K562 (cell line): ENCODE results near the gene CYRIA. TPM values are rescaled to one million over a fixed set of nuclear protein-coding genes. Genes with fewer than 3 reads are reported as not detected.

ENCODE experiments used
- ATAC-seq: fragments of 200-7000 bp; cut with Tn5 transposase; 3 replicates; pipeline ENCODE4 v1.9.1; 2020; ENCODE audit warnings: moderate library complexity
- BruUV-seq: library from RNA; stranded (reverse); fragments of 400-500 nt; replicated peaks from 2 replicates; lab custom pipeline; 2021; lab: Mats Ljungman, UMichigan
- CTCF ChIA-PET: fragments of 300-600 bp; formaldehyde crosslinking; extraction: SDS; loops from one replicate; lab custom pipeline; 2021; ENCODE audit warnings: low intra/inter-chr PET ratio; lab: Yijun Ruan, JAX
- POLR2A ChIA-PET: fragments of 300-600, 350-650 bp; sonication (Branson Sonifier 250); formaldehyde crosslinking; extraction: SDS; loops from one replicate; lab custom pipeline; 2021; ENCODE audit warnings: antibody characterized with exemption, inconsistent platforms; lab: Yijun Ruan, JAX
- DNase-seq, 4 experiments: peaks; one replicate each; pipeline versions ENCODE4 v3.0.0 to v3.0.0-alpha.2; 2011 to 2018; ENCODE audit warnings: low spot score in 3 of 4, mixed read lengths in 3 of 4; ENCODE audit errors: extremely low read depth in 1 of 4
- FAIRE-seq: peaks from 2 replicates; lab custom pipeline; 2011; peaks lifted over from hg19 to GRCh38; lab: Jason Lieb, UNC
- H2AFZ ChIP-seq: 2 replicates; pipeline ENCODE4 v1.6.0; 2011; ENCODE audit warnings: low read depth, low read length, control low read depth, inconsistent platforms
- H3K27ac ChIP-seq: fragments of 200-600 bp; 3 replicates; pipeline ENCODE4 v1.8.0; 2011; ENCODE audit warnings: low read depth, mild to moderate bottlenecking, control low read depth, inconsistent platforms, low read length, moderate library complexity, mixed read lengths; ENCODE audit errors: extremely low read depth
- H3K27me3 ChIP-seq, 2 experiments: fragments of 300-600 bp in 1 of 2; 2 replicates in 1 of 2; 3 replicates in 1 of 2; pipeline versions ENCODE4 v1.6.0 to v1.8.0; 2011; ENCODE audit warnings: inconsistent platforms in 2 of 2, low read length in 2 of 2, mild to moderate bottlenecking in 1 of 2, mixed read lengths in 1 of 2, moderate library complexity in 1 of 2; ENCODE audit not compliant: control insufficient read depth in 2 of 2, insufficient read depth in 2 of 2
- H3K36me3 ChIP-seq: fragments of 300-600 bp; 3 replicates; pipeline ENCODE4 v1.8.0; 2011; ENCODE audit warnings: mild to moderate bottlenecking, low read length, inconsistent platforms; ENCODE audit not compliant: control insufficient read depth, insufficient read depth
- H3K4me1 ChIP-seq, 2 experiments: fragments of 200-600 bp in 1 of 2; replicated peaks in 1 of 2; 2 replicates in 1 of 2; 3 replicates in 1 of 2; pipeline versions ENCODE4 v1.5.1 to v1.8.0; 2011; ENCODE audit warnings: inconsistent platforms in 2 of 2, low read length in 2 of 2, mild to moderate bottlenecking in 1 of 2, mixed read lengths in 1 of 2, moderate library complexity in 1 of 2; ENCODE audit not compliant: control insufficient read depth in 2 of 2, insufficient read depth in 2 of 2
- H3K4me2 ChIP-seq: 2 replicates; pipeline ENCODE4 v1.6.1; 2011; ENCODE audit warnings: low read length, control low read depth, inconsistent platforms, mixed read lengths; ENCODE audit not compliant: insufficient read depth
- H3K4me3 ChIP-seq: fragments of 200-600 bp; sonication (generic), shearing (Covaris generic); 2 replicates; pipeline ENCODE4 v1.5.1; 2016; ENCODE audit warnings: control low read depth, inconsistent platforms
- H3K79me2 ChIP-seq: fragments of 200-600 bp; 3 replicates; pipeline ENCODE4 v1.8.0; 2011; ENCODE audit warnings: low read length, inconsistent platforms; ENCODE audit not compliant: control insufficient read depth, insufficient read depth
- H3K9ac ChIP-seq, 2 experiments: 2 replicates each; pipeline versions ENCODE4 v1.6.0 to v1.6.1; 2011; ENCODE audit warnings: low read depth in 2 of 2, low read length in 2 of 2, control low read depth in 1 of 2, inconsistent platforms in 1 of 2, mild to moderate bottlenecking in 1 of 2, mixed read lengths in 1 of 2; ENCODE audit not compliant: insufficient read depth in 1 of 2
- H3K9me1 ChIP-seq: one replicate; pipeline ENCODE4 v1.6.0; 2011; ENCODE audit warnings: inconsistent platforms, mild to moderate bottlenecking, low read length, moderate library complexity; ENCODE audit not compliant: control insufficient read depth, insufficient read depth
- H3K9me3 ChIP-seq: replicated peaks from 2 replicates; pipeline ENCODE4 v1.5.1; 2011; ENCODE audit warnings: low read depth, low read length, inconsistent platforms; ENCODE audit not compliant: control insufficient read depth, insufficient read depth
- H4K20me1 ChIP-seq: replicated peaks from 2 replicates; pipeline ENCODE4 v1.6.1; 2011; ENCODE audit warnings: low read length, inconsistent platforms, mixed read lengths; ENCODE audit not compliant: control insufficient read depth, insufficient read depth
- CAMTA2 ChIP-seq: fragments of 250-450 bp; sonication (Bioruptor Pico); conservative IDR thresholded peaks from 2 replicates; pipeline ENCODE4 v1.5.1; 2022
- CCNT2 ChIP-seq: IDR thresholded peaks from 2 replicates; pipeline ENCODE4 v1.6.1; 2011; ENCODE audit warnings: borderline replicate concordance, low read depth, mild to moderate bottlenecking, moderate library complexity, mixed read lengths, low read length; ENCODE audit not compliant: insufficient read length; ENCODE audit errors: extremely low read depth
- KDM4B ChIP-seq, 2 experiments: fragments of 450-650 bp in 1 of 2; sonication (generic) in 1 of 2; IDR thresholded peaks; 2 replicates each; pipeline ENCODE4 v1.6.1; 2016 to 2017; ENCODE audit warnings: borderline replicate concordance in 2 of 2, antibody characterized with exemption in 1 of 2, low read depth in 1 of 2, mild to moderate bottlenecking in 1 of 2
- MED1 ChIP-seq: sonication (generic); formaldehyde crosslinking; IDR thresholded peaks from 2 replicates; pipeline ENCODE4 v1.8.1; 2023; ENCODE audit warnings: missing genetic modification reagents, borderline replicate concordance
- MEIS2 ChIP-seq: fragments of 450-650 bp; IDR thresholded peaks from 2 replicates; pipeline ENCODE4 v1.6.1; 2014; ENCODE audit warnings: mild to moderate bottlenecking; ENCODE audit not compliant: partially characterized antibody
- MTA2 ChIP-seq: fragments of 450-650 bp; IDR thresholded peaks from 2 replicates; pipeline ENCODE4 v1.6.1; 2016; ENCODE audit warnings: low read depth
- PHTF2 ChIP-seq: fragments of 250-450 bp; sonication (Bioruptor Pico); IDR thresholded peaks from 2 replicates; pipeline ENCODE4 v1.5.0; 2021; ENCODE audit warnings: mild to moderate bottlenecking
- RUNX1 ChIP-seq: sonication (generic); IDR thresholded peaks from 2 replicates; pipeline ENCODE4 v1.6.1; 2016; ENCODE audit warnings: antibody characterized with exemption, low read depth
- TAF9B ChIP-seq: fragments of 450-650 bp; IDR thresholded peaks from 2 replicates; pipeline ENCODE4 v1.6.1; 2018; ENCODE audit warnings: mild to moderate bottlenecking; ENCODE audit not compliant: partially characterized antibody
- TCF7L2 ChIP-seq: fragments of 150-350 bp; IDR thresholded peaks from 2 replicates; pipeline ENCODE4 v1.6.1; 2016; ENCODE audit warnings: low read depth, mild to moderate bottlenecking, low read length, moderate library complexity
- ZNF407 ChIP-seq: fragments of 450-650 bp; IDR thresholded peaks from 2 replicates; pipeline ENCODE4 v1.6.1; 2016; ENCODE audit warnings: low read depth
- WGBS: fragments of 100-300 bp; shearing (Covaris generic); methylation state at CpG from one replicate; pipeline ENCODE4 v1.1.6; 2016; ENCODE audit warnings: low coverage, mixed read lengths; ENCODE audit not compliant: insufficient coverage; ENCODE audit errors: missing lambda C conversion rate; 5-methylcytosine and 5-hydroxymethylcytosine counted together
- in situ Hi-C: fragments of 300-500 bp; cut with MboI; formaldehyde crosslinking; loops from 4 replicates; pipeline ENCODE4 v1.15.0; 2018; ENCODE audit warnings: inconsistent platforms, mixed read lengths
- intact Hi-C: fragments of 100-400 bp; cut with micrococcal nuclease; formaldehyde crosslinking; loops from 2 replicates; pipeline ENCODE4 v1.14.2; 2022
- polyA plus RNA-seq, 8 experiments: library from polyadenylated mRNA; depleted of rRNA in 4 of 8; stranded (reverse) in 5 of 8; unstranded in 3 of 8; fragments of >200 nt; fragmentation: Nextera tagmentation in 2 of 8; fragmentation: Illumina TruSeq in 1 of 8; extraction: Ambion mirVana in 2 of 8; extraction: Trizol in 1 of 8; gene quantifications; 2 replicates each; pipeline versions ENCODE4 v1.2.1 to v1.2.3, GENCODE V29; 2011 to 2014; ENCODE audit warnings: inconsistent platforms in 1 of 8, missing spikeins in 1 of 8
- total RNA-seq, 7 experiments: library from RNA; depleted of rRNA in 6 of 7; stranded (reverse); fragments of >200 nt in 6 of 7; fragmentation: Illumina TruSeq in 2 of 7; extraction: Trizol in 2 of 7; gene quantifications; 2 replicates each; pipeline versions ENCODE4 v1.2.1 to v1.2.3, GENCODE V29; 2011 to 2021; ENCODE audit warnings: low replicate concordance in 1 of 7
- TF ChIP-seq, protein P1 (sequence below), 2 experiments: fragments of 200-800 bp in 1 of 2; sonication (Bioruptor generic) in 1 of 2; sonication (generic) in 1 of 2; formaldehyde crosslinking in 1 of 2; IDR thresholded peaks in 1 of 2; conservative IDR thresholded peaks in 1 of 2; 2 replicates each; pipeline versions ENCODE4 v1.5.0 to v1.6.1; 2016 to 2020; ENCODE audit warnings: missing compliant biosample characterization in 1 of 2, missing genetic modification characterization in 1 of 2, missing genetic modification reagents in 1 of 2

The CYRIA gene
- total and polyA plus RNA-seq, 9 of the 15 experiments (the other 6 are each of a cell fraction or from before 2014, with no cell fraction given) = 0.84 to 5.6 (median 3.0) TPM

- TF ChIP-seq ZNF407 = no peak
Measured at GRCh38 chr2:16660556-16660955, 5.1 kb downstream of the CYRIA start (continued).

DNA sequence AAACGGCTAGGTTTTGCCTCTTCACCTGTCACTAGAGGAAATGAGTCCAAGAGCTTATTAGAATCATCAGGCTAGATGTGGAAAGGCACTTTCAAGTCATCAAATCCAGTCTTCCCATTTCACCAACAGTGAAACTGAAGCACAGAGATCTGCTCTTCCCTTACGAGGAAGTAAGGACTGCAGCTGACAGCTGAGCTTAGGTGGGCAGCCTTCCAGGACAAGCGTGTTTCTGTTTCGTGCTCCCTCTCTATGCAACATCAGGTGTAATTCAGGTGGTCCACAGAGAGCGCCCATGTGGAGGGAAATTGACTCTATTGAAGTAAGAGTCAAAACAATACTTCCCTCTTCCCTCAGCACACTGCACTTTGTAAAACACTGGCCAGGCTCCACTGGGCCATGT lies 5.5 kb downstream of the CYRIA start:
- Histone ChIP-seq H3K79me2 (no peaks in the 10 kb centered on the region), H4K20me1 (no peaks in the 10 kb centered on the region), H3K9me1 (no peaks in the 10 kb centered on the region), H3K36me3 (no peaks in the 10 kb centered on the region), H3K27me3 (peaks cover 0 to 10% of the 10 kb centered on the region in 2 experiments; a peak in 1 of 5 replicates), H3K4me1 (peaks cover 3 to 15% of the 10 kb centered on the region in 2 experiments), H2AFZ (no peak overlapping the region), H3K9ac (peak overlapping the region in 1 of 2 experiments; percentile 22; a peak in 1 of 4 replicates), H3K4me3 (no peak overlapping the region), H3K27ac (no peak overlapping the region), H3K4me2 (no peak overlapping the region), H3K9me3 (no peaks in the 10 kb centered on the region)
- intact Hi-C loops (loop anchor here (5.0 kb wide), 1 partner anchor 38 kb away; no protein-coding TSS in a partner anchor), in situ Hi-C loops (no loop called here)
- ChIA-PET CTCF (no interaction called here), POLR2A (interaction anchor here (0.6 kb wide), 1 partner anchor 34 kb away, joined by 3 read pairs; no protein-coding TSS in a partner anchor)
- no TSS peak for BruUV-seq
- DNase-seq (no peak), FAIRE-seq (no peak), ATAC-seq (no peak)
- 12% methylated on average over 5 of the region's 5 CpGs for WGBS
- TF ChIP-seq MEIS2 (no peak), TAF9B (no peak), KDM4B (IDR thresholded peaks at IDR 0.05; ENCODE audit: borderline replicate concordance in 2 of 2, low read depth in 1 of 2) (no peak), MTA2 (no peak), PHTF2 (CRISPR knock-in tag) (no peak), TCF7L2 (no peak), CCNT2 (no peak), CAMTA2 (CRISPR knock-in tag) (no peak), RUNX1 (no peak), MED1 (CRISPR knock-in tag) (no peak)
- TF ChIP-seq, protein P1, sequence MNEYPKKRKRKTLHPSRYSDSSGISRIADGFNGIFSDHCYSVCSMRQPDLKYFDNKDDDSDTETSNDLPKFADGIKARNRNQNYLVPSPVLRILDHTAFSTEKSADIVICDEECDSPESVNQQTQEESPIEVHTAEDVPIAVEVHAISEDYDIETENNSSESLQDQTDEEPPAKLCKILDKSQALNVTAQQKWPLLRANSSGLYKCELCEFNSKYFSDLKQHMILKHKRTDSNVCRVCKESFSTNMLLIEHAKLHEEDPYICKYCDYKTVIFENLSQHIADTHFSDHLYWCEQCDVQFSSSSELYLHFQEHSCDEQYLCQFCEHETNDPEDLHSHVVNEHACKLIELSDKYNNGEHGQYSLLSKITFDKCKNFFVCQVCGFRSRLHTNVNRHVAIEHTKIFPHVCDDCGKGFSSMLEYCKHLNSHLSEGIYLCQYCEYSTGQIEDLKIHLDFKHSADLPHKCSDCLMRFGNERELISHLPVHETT (CRISPR knock-in tag; conservative IDR thresholded peaks at IDR 0.05 in 1 of 2, IDR thresholded peaks at IDR 0.05 in 1 of 2) = no peak
